ENCODE measurements around the gene PTRHD1. TPM values are rescaled to one million over a fixed set of nuclear protein-coding genes. Genes with fewer than 3 reads are reported as not detected.

PTRHD1 gene
- total RNA-seq, 2 experiments from 2014 or later: 15.3 to 15.7 TPM

- Histone ChIP-seq H3K9me3 (ENCODE audit: control insufficient read depth in 1 of 2, insufficient read depth in 1 of 2, low read length in 2 of 2) (no peaks in the 10 kb centered on the region), H3K36me3 (ENCODE audit: insufficient read depth, low read length) (no peaks in the 10 kb centered on the region), H3K4me3 (ENCODE audit: low read length) (no peak overlapping the region), H3K27me3 (ENCODE audit: control insufficient read depth in 1 of 2, insufficient read depth in 2 of 2, low read length in 2 of 2) (no peaks in the 10 kb centered on the region), H3K4me1 (ENCODE audit: insufficient read depth, low read length) (no peaks in the 10 kb centered on the region), H3K27ac (ENCODE audit: low read depth in 1 of 2, low read length in 2 of 2) (no peak overlapping the region)
- ChIA-PET CTCF (interaction anchor here (0.6 kb wide), 1 partner anchor 20 kb away, joined by 3 read pairs; no protein-coding TSS in a partner anchor), POLR2A (interaction anchor here (1.5 kb wide), 1 partner anchor 9 kb away, joined by 3 read pairs; the partner anchor contains the start of genes CENPO and PTRHD1)
- no peaks in the 10 kb centered on the region for H3K9me3 Mint-ChIP-seq
- no peaks in the 10 kb centered on the region for H3K27me3 Mint-ChIP-seq
- H3K27ac Mint-ChIP-seq: no peak overlapping the region
- no peak for TF ChIP-seq CTCF (IDR thresholded peaks at IDR 0.05)
- no peak overlapping the region for H3K4me3 Mint-ChIP-seq
- intact Hi-C loops (cut with DNase I, micrococcal nuclease): no loop called here
- no peaks in the 10 kb centered on the region for H3K36me3 Mint-ChIP-seq (ENCODE audit: low read depth)
- no peak for DNase-seq
- no peaks in the 10 kb centered on the region for H3K4me1 Mint-ChIP-seq (ENCODE audit: low read depth)
- ATAC-seq (ENCODE audit: poor library complexity): no peak
Measured at GRCh38 chr2:24783641-24784040, 9.6 kb downstream of the PTRHD1 start.

GRCh38 chr2:24779116-24779515 is 14.1 kb downstream of the PTRHD1 start:
- CTCF ChIA-PET: no interaction called here
- POLR2A ChIA-PET: interaction anchor here (0.6 kb wide), 1 partner anchor 27 kb away, joined by 5 read pairs; no protein-coding TSS in a partner anchor

GRCh38 chr2:24774373-24774772 is 18.8 kb downstream of the PTRHD1 start:
- DNase-seq: no peak
- Mint-ChIP-seq H3K9me3 (no peaks in the 10 kb centered on the region), H3K27ac (no peak overlapping the region), H3K4me1 (ENCODE audit: low read depth) (no peaks in the 10 kb centered on the region), H3K4me3 (no peak overlapping the region), H3K36me3 (ENCODE audit: low read depth) (peaks cover 11% of the 10 kb centered on the region), H3K27me3 (no peaks in the 10 kb centered on the region)
- peaks cover 3% of the 10 kb centered on the region for H3K36me3 ChIP-seq (ENCODE audit: insufficient read depth, low read length)
- no peak overlapping the region for H3K4me3 ChIP-seq (ENCODE audit: low read length)
- CTCF ChIA-PET: no interaction called here
- no peak for TF ChIP-seq CTCF (IDR thresholded peaks at IDR 0.05)
- no peaks in the 10 kb centered on the region for H3K4me1 ChIP-seq (ENCODE audit: insufficient read depth, low read length)
- no peak for ATAC-seq (ENCODE audit: poor library complexity)
- no peaks in the 10 kb centered on the region for H3K9me3 ChIP-seq (ENCODE audit: control insufficient read depth in 1 of 2, insufficient read depth in 1 of 2, low read length in 2 of 2)
- no peaks in the 10 kb centered on the region for H3K27me3 ChIP-seq (ENCODE audit: control insufficient read depth in 1 of 2, insufficient read depth in 2 of 2, low read length in 2 of 2)
- H3K27ac ChIP-seq (ENCODE audit: low read depth in 1 of 2, low read length in 2 of 2): no peak overlapping the region
- POLR2A ChIA-PET: interaction anchor here (1.1 kb wide), 1 partner anchor 19 kb away, joined by 4 read pairs; the partner anchor contains the start of genes CENPO and PTRHD1
- intact Hi-C loops (cut with DNase I, micrococcal nuclease): no loop called here

More at GRCh38 chr2:24779116-24779515, 14.1 kb downstream of the PTRHD1 start:
- H3K4me1 Mint-ChIP-seq (ENCODE audit: low read depth): no peaks in the 10 kb centered on the region
- no peak for DNase-seq
- ATAC-seq (ENCODE audit: poor library complexity): no peak
- no peaks in the 10 kb centered on the region for H3K27me3 Mint-ChIP-seq
- H3K27me3 ChIP-seq (ENCODE audit: control insufficient read depth in 1 of 2, insufficient read depth in 2 of 2, low read length in 2 of 2): no peaks in the 10 kb centered on the region
- no peak overlapping the region for H3K27ac Mint-ChIP-seq
- H3K4me3 ChIP-seq (ENCODE audit: low read length): no peak overlapping the region
- H3K36me3 ChIP-seq (ENCODE audit: insufficient read depth, low read length): no peaks in the 10 kb centered on the region
- no peak overlapping the region for H3K4me3 Mint-ChIP-seq
- no peak overlapping the region for H3K27ac ChIP-seq (ENCODE audit: low read depth in 1 of 2, low read length in 2 of 2)
- no peaks in the 10 kb centered on the region for H3K9me3 Mint-ChIP-seq
- TF ChIP-seq CTCF (IDR thresholded peaks at IDR 0.05): no peak
- no peaks in the 10 kb centered on the region for H3K4me1 ChIP-seq (ENCODE audit: insufficient read depth, low read length)
- intact Hi-C loops (cut with DNase I, micrococcal nuclease): no loop called here
- no peaks in the 10 kb centered on the region for H3K36me3 Mint-ChIP-seq (ENCODE audit: low read depth)
- H3K9me3 ChIP-seq (ENCODE audit: control insufficient read depth in 1 of 2, insufficient read depth in 1 of 2, low read length in 2 of 2): no peaks in the 10 kb centered on the region

All from CD4-positive, alpha-beta T cell (primary cell).